ENCODE results near the gene TMEM8B.

DNA sequence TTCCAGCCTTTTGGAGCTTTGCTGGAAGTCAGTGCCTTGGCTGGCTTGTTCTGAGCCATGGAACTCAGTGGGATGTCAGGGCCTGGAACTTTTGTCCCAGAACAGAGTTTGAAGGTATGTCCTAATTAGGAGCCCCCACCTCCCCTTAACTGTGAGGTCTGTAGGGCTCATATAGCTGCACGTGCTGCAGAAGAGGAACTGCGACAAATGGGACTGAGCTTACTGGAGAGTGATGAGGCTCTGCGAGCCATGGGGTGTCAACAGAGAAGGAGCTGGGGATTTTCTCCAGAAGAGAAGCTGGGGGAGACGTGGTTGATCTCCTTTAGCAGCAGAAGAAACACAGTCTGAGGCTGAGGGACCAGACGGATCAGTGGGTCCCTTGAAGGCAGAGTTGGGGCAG lies 10.9 kb downstream of the TMEM8B start:
- TF ChIP-seq, protein P1, sequence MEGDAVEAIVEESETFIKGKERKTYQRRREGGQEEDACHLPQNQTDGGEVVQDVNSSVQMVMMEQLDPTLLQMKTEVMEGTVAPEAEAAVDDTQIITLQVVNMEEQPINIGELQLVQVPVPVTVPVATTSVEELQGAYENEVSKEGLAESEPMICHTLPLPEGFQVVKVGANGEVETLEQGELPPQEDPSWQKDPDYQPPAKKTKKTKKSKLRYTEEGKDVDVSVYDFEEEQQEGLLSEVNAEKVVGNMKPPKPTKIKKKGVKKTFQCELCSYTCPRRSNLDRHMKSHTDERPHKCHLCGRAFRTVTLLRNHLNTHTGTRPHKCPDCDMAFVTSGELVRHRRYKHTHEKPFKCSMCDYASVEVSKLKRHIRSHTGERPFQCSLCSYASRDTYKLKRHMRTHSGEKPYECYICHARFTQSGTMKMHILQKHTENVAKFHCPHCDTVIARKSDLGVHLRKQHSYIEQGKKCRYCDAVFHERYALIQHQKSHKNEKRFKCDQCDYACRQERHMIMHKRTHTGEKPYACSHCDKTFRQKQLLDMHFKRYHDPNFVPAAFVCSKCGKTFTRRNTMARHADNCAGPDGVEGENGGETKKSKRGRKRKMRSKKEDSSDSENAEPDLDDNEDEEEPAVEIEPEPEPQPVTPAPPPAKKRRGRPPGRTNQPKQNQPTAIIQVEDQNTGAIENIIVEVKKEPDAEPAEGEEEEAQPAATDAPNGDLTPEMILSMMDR (IDR thresholded peaks at IDR 0.05) = no peak
- no peak for TF ChIP-seq EZH2 (IDR thresholded peaks at IDR 0.05; ENCODE audit: borderline replicate concordance, insufficient read depth, low read depth, low read length, poor library complexity, severe bottlenecking)
